Measurements from ENCODE around the gene TXLNA.

- TF ChIP-seq CTCF (IDR thresholded peaks at IDR 0.05; ENCODE audit: low read length): no peak
- TF ChIP-seq EZH2 (IDR thresholded peaks at IDR 0.05; ENCODE audit: borderline replicate concordance, low read length): no peak
These were observed 20.3 kb upstream of the TXLNA start for GRCh38 chr1:32159189-32159588.

Data from OCI-LY1 (cell line).